Hematopoietic multipotent progenitor cell treated with erythropoietin and hydrocortisone succinate and interleukin-3 and kit ligand, for 17 days (in vitro differentiated cells): ENCODE measurements around the gene TMEM168.

ENCODE experiments used
- DNase-seq: peaks from one replicate; pipeline ENCODE4 v3.0.0-alpha.2; 2015; ENCODE audit warnings: low spot score

TMEM168 gene

GRCh38 chr7:112714917-112715316 is 75.3 kb downstream of the TMEM168 start:
- DNase-seq: no peak
